HG02885 (cell line): ENCODE measurements around the gene TLDC2.
"Not testable (repeated sequence)": the region's sequence is repeated elsewhere in the genome, so short reads cannot be mapped to it uniquely, and the experiment has no call there.

ENCODE experiments used
- ATAC-seq: cut with Tn5 transposase; IDR thresholded peaks from one replicate; pipeline ENCODE4 v1.9.1; 2021; ENCODE audit warnings: mild to moderate bottlenecking; ENCODE audit not compliant: unreplicated experiment, poor library complexity

TLDC2 gene

DNA sequence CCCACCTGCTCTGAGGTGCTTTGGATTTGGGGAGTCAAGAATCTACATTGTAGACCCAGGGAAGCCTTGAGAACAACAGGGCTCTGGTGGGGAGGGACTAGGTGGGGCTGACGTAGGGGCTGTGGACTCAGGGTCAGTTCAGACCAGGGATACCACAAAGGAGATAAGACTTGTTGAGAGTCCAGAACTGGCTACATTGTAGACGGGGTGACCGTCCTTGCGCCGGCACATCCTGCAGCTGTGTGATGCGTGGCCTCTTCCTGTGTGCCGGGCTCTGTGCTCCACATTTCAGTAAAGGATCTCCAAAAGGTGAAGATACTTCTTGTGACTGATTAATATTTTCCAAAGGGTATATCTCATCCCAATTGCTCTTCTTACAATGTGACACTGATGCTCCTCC is 9.8 kb upstream of the TLDC2 start:
- no peak for ATAC-seq

GRCh38 chr20:36866681-36867495 is 9.1 kb upstream of the TLDC2 start:
- ATAC-seq = no peak

DNA sequence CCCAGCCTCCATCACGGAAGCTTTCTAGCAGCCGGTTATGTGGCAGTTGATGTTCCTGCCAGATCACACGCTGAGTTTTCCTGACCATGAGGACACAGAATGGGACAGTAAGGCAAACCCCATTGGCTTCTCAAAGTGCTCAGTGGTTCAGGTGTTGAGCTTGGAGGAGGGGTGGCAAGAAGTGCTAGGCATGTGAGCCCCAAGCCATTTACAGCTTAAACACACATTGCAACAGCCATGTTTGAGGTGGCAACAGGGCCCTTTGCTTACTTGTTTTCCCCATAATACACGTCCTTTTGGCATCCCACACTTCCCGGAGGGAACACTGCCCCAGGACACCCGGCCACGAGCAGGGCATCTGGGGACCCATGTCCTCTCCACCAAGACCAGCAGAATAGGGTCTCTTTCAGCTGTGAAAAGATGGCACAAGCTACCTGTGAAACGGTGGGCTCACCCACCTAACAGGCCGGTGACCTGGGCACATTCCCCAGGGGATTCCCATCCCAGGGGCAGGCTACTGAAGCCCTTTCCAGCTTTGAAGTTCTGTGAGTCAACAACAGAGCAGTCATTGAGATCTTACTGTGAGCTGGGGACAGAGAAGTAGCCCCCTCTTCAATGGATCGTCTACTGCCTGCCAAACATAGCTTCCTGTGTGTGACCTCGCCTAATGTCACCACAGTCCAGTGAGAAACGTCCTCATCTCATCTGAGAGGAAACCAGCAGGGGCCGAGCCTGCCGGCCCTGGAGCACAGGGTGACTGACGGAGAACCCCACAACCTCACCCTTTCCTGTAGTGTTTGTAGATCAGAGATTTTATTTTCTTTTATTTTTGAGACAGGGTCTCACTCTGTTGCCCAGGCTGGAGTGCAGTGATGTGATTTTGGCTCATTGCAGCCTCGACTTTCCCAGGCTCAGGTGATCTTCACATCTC is 4.0 kb upstream of the TLDC2 start:
- ATAC-seq = no peak

GRCh38 chr20:36872852-36873251 is 3.1 kb upstream of the TLDC2 start:
- no peak for ATAC-seq

DNA sequence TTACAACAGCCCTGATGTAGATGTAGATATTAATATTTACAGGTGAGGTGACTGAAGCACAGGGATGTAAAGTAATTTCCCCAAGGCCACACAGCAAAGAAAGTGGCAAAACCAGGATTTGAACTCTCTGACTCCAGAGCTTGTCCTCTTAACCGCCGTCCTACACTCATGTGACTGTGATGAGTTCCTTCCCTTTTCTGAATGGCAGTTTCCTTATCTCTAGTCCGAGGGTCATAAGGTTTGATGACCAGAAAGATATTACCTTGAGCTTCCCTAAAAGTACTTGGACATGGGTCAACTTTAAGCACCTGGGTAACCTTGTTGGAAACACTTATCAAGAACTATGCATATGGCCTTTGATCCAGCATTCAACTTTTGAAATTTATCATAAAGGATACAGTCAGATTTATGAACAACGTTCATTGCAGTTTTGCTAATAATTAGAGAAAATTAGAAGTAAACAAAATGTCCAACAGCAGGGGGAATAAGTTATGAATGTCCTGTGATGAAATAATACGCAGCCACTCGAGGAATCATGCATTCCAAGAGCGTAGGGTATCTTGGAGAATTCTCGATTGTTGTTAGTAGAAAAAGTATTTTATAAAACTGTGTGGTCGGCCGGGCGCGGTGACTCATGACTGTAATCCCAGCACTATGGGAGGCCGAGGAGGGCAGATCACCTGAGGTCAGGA is 2.3 kb upstream of the TLDC2 start:
- no peak for ATAC-seq

DNA sequence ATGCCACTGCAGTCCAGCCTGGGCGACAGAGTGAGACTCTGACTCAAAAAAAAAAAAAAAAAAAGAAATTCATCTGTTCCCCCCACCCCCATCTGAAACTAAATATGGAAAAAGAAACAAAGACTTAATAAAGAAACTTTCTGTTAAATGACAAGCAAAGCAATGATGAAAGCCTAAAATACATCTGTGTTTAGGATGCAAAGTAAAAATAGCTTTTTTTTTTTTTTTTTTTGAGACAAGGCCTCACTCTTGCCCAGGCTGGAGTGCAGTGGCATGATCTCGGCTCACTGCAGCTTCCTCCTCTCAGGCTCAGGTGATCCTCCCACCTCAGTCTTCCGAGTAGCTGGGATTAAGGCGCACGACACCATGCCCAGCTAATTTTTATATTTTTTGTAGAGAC is 845 bp upstream of the TLDC2 start:
- ATAC-seq = not testable (repeated sequence)

DNA sequence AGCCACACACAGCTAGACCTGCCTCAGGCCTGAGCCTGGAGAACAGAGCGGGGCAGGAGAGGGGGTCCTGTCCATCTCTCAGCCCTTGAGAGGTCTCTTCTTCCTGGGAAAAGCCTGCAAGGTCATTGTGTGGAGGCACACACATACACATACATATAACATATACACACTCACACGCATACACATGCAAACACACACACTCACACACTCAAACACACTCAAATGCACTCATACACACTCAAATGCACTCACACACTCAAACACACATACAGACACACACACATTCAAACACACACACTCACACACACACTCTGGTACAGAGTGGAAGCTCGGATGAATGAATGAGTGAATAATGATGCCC is 515 bp downstream of the TLDC2 start:
- ATAC-seq = no peak

GRCh38 chr20:36878941-36879340 is 3.0 kb downstream of the TLDC2 start:
- no peak for ATAC-seq

GRCh38 chr20:36880741-36881250 is 4.9 kb downstream of the TLDC2 start:
- no peak for ATAC-seq

DNA sequence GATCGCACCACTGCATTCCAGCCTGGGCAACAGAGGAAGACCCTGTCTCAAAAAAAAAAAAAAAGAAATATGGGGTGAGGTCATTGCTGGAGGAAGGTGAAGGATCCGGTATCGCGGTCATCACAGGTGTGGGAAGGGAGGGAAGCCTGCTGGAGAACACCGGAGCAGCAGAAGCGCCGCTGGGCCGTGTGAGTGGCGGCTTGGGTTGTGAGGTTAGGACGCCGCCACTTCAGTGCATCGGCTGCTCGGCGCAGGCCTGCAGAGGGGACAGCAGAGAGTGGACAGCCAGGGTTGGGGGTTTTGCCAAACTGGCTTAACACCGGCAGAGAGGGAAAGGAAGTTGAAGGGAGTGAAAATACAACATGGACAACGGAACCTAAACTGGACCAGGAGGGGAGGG is 5.4 kb downstream of the TLDC2 start:
- ATAC-seq = no peak

GRCh38 chr20:36881888-36882287 is 6.0 kb downstream of the TLDC2 start:
- no peak for ATAC-seq

GRCh38 chr20:36883977-36884535 is 8.1 kb downstream of the TLDC2 start:
- ATAC-seq = no peak

GRCh38 chr20:36885356-36885755 is 9.4 kb downstream of the TLDC2 start:
- ATAC-seq = no peak

DNA sequence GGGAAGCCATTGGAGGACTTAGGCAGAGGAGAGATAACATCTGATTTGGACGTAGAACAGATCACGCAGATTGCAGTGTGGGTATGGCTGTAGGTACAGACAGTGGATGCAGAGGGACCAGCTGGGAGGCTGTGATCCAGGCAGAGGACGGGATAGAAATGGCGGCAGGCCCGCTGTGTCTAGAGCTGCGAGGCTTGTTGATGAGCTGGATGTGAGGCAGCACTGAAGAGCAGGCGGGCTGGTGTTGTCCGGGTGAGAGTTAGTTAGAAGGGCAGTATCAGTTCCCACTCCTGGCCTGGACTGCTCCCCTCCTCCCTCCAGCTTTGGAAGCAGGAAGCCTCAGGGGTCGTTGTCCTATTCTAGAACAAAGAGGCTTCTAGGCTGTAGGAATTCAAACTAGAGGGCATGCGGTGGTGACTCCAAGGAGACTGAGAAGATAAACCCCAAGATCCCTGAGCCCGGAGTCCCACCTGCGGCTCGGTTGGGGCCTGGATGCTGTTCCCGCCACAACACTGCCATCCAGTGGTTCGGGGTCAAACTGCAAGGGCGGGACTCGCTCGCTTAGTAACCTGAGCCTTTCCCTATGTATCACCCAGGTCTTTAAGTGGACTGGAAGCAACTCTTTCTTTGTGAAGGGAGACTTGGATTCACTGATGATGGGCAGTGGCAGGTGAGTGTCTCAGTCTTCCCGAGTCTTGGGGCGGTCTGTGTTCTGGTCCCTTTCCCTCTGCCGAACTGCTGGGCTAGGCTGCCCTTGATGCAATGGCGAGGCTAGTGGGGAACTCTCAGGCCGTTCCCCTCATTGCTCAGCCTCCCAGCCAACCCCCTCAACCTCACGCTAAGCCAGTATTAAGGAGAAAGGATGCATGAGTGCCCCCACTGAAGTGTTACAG is 11.2 kb downstream of the TLDC2 start:
- peak; percentile 61 for ATAC-seq

DNA sequence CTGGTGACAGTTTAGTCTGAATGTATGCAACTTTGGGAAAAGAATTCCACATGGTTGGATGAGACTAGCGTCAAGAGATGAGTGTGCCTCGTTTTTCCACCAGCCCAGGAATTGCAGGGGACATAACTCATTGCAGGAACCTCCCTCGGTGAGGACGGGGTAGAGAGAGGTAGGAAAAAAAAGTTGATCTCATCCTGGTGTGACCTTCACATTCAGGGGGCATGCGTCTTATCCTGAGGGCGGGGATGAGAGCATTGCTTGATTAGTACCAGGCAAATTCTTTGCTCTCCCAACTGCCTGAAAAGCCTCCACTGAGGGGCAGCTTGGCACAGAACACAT is 11.8 kb downstream of the TLDC2 start:
- ATAC-seq = no peak

- no peak for ATAC-seq
Measured at GRCh38 chr20:36888880-36889516, 13.1 kb downstream of the TLDC2 start.

DNA sequence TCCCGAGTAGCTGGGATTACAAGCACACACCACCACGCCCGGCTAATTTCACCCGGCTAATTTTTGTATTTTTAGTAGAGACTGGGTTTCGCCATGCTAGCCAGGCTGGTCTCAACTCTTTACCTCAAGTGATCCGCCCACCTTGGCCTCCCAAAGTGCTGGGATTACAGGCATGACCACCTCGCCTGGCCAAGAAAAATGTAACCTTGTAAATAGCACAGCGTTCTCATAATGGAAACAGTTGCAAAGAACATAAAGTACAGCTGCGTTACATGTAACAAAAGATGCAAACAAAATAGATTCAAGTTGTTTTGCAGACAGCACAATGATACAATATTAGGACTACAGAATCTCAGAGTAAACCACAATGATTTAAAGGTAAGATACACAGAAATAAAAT is 14.6 kb downstream of the TLDC2 start:
- no peak for ATAC-seq

GRCh38 chr20:36891211-36891610 is 15.3 kb downstream of the TLDC2 start:
- no peak for ATAC-seq

GRCh38 chr20:36893801-36894200 is 17.9 kb downstream of the TLDC2 start:
- no peak for ATAC-seq
